GM03348 (cell line): Measurements from ENCODE around the gene SINHCAF.
"Not testable (repeated sequence)": the region's sequence is repeated elsewhere in the genome, so short reads cannot be mapped to it uniquely, and the experiment has no call there.

ENCODE experiments used
- DNase-seq: peaks from one replicate; pipeline ENCODE4 v3.0.0; 2012; ENCODE audit warnings: low spot score

SINHCAF gene, protein sequence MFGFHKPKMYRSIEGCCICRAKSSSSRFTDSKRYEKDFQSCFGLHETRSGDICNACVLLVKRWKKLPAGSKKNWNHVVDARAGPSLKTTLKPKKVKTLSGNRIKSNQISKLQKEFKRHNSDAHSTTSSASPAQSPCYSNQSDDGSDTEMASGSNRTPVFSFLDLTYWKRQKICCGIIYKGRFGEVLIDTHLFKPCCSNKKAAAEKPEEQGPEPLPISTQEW

DNA sequence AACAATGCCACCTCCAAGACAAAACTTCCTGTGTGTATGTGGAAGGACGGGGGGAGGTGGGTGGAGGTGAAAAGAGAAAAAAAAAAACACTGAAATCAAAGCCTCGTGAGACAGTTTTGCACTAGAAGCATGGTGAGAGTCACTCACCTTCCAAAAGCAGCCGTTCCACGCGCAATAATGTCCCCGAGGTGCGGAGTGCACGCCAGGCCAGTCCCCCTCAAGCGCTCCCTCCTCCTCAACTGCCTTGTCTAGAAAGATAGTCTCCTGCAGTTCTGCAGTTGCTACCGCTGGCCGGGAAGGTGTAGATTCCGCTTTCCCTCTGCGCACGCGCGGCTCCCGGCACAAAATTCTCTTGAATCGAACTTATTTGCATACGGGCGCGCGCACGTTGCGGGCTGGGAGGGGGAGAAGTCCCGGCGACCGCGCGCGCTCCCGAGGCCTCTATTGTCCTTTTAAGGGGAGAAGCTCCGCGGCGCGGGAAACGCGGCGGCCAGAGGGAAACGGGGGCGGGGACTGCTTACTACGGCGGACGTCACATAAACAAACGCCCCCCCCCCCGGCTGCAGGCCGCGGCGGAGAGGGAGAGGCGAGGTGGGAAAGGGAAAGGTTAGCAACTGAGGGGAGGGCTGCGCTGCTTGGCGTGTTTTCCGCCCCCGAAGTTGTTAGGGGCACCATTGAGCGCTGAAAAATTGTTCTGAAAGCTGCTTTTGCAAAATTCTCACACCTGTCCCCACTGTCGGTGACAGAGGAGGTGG, at the start of gene SINHCAF:
TSS of gene SINHCAF (minus strand) at position 274 of the 755 bp plus-strand sequence. CDS start 27,946 bp downstream, outside the sequence.
- DNase-seq, result peak; percentile 99

DNA sequence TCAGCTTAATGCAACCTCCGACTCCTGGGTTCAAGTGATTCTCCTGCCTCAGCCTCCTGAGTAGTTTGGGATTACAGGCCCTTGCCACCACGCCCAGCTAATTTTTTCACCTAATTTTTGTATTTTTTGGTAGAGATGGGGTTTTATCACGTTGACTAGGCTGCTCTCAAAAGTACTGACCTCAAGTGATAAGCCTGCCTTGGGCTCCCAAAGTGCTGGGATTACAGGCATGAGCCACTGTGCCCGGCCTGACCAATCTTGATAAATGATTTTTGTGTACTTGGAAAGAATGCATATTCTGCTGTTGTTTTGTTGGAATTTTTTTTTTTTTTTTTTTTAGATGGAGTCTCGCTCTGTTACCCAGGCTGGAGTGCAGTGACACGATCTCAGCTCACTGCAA, 49.5 kb upstream of the SINHCAF start:
- DNase-seq, result not testable (repeated sequence)

DNA sequence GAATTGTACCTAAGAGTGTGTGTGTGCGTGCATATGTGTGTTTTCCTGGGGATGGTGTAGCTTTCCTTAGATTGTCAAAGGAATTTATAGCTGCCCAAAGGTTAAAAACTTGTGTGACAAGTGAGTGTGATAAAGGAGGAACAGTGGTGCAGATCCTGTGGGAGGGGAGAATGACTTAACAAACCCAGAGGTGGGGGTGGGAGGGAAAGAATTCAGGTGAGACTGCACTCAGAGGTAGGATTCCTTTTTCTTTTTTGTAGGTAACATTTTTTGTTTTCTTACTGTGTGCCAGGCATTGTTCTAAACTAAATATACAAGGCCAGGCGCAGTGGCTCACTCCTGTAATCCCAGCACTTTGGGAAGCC, 45.3 kb upstream of the SINHCAF start:
- DNase-seq, result no peak

DNA sequence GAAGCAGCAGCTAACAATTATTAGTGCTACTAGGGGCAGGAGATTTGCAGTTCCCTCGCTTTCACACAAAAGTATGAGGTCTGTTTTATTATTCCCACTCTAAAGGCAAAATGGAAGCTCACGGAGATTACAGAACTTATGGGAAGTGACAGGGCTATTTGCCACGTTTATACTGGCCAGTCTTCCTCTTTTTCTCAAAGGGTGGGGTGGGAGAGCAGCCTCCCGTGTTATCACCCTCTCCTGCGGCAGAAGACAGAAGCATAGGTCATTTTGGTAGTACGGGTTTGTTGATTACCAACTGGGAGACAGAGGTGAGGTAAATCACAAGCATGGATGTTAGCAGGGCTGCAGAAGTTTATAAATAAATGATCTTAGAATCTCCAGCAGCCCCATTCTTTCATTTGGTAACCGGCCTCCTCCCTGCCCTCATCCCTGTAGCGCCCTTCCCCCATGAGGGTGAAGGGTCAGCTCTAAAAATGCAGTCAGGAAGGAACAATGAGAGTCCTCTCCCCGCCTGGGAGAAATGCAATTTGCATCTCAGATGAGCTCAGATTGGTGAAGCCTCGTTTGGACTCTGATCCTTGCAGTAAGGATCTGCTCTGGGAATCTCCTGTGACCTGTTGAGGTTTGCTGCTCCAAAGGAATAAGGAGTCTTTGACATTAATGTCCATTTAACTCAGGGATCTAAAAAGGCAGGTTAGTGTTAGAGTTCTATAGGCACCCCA, 44.7 kb upstream of the SINHCAF start:
- no peak for DNase-seq

DNA sequence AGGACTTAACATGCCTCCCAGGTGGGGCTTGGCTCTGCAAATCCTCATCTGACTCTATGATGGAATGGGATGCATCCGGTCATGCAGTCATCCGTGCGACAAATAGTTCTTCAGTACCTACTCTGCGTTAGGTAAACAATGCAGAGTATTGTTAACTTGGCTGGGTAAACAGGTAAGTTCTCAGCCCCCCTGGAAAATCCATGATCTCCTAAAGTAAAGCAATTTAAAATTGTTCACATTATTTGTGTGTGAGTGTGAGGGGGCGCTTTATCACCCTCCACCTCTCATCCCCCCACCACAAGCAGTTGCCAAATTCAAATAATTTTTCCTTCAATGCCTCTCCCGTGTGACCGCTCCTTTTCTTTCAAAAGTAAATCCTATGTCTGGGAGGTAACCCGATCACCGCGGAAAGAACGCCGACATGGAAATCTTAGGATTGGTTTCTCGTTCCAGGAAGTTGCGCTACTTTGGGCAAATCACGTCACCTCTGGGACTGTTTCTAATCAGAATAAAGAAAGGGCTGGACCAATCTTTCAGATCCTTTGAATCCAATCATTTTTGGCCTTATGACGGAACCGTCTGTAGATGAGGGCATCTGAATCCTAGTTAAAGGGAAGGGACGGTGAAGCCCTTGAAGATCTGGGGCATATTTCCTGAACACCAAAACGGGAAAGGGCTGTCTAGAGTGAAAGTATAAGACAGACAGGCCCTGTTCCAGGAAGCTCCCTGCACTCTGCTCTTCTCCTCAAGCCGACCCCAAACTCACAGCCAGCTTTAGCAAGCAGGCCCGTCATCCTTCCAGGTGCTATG, 44.0 kb upstream of the SINHCAF start:
- peak; percentile 57 for DNase-seq

DNA sequence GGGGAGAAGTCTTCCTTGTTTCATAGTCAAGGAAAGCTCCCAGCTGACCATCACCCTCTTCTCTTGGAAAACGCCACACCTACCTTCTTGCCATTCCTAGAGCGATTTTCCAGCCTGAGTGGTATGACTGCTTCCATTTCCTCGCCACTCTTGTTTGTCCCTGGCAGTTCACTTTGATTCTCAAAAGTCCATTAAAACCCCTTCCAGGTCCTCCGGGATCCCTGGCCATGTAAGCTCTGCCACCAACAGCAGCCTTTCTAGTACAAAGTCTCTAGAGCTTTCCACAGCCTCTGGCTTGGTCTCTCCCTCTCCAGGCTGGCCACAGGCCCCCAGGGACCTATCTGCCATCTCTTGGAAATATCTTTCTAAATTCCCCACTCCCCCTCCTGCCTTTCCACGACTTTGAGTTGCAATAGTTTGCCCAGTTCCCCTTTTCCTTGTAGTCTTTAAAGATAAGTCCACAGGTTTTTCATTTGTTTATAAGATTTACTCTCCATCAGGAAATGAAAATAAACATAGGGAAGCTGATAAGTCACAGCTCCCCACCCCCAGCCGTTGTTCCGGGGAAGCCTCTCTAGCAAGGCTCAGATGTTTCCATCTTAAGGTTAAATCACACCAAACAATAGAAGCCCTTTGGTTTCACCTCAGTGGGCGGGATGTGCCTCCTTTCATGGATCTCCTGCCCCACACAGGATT, 42.9 kb upstream of the SINHCAF start:
- DNase-seq, result no peak

DNA sequence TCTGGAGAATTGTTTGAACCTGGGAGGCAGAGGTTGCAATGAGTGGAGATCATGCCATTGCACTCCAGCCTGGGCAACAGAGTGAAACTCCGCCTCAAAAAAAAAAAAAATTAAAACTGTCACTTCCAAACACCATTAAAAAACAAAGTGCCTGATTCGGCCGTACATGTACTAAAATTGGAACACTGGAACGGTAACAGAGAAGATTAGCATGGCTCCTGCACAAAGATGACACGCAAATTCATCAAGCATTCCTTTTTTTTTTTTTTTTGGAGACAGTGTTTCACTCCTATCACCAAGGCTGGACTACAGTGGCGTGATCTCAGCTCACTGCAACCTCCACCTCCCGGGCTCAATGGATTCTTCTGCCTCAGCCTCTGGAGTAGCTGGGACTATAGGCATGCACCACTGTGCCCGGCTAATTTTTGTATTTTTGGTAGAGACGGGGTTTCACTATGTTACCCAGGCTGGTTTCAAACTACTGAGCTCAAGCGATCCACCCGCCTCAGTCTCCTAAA, 40.2 kb upstream of the SINHCAF start:
- no peak for DNase-seq

DNA sequence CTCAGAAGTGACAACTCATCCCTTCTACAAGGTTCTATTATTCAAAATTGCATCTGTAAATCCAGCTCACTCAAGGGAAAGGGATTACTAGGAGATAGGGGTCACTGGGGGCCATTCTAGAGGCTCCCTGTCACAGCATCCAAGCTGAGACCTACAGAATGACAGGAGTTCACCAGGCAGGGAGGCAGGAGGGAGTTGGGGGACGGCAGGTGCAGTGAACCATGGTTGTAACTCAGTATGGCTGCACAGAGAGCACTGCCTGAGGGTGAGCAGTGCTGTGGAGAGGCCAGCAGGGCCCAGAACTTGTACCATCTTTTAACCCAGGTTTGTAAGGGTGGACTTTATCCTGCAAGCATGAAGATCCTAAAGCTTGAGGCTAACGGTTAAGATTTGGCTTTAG, 37.9 kb upstream of the SINHCAF start:
- DNase-seq, result no peak

DNA sequence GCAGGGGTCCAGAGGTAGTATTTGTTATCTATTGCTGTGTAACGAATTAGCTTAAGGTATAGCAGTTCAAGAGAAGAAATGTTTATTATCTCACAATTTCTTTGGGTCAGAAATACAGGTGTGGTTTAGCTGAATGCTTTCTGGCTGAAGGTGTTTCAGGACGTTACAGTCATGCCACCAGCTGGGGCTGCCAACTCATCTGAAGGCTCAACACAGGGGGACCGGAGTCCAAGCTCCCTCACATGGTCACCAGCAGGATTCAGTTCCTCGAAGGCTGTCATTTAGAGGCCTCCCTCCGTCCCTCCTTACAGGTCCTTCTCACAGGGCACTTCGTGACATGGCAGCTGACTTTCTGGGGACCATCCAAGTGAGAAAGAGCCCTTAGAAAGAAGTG, 37.5 kb upstream of the SINHCAF start:
- no peak for DNase-seq

DNA sequence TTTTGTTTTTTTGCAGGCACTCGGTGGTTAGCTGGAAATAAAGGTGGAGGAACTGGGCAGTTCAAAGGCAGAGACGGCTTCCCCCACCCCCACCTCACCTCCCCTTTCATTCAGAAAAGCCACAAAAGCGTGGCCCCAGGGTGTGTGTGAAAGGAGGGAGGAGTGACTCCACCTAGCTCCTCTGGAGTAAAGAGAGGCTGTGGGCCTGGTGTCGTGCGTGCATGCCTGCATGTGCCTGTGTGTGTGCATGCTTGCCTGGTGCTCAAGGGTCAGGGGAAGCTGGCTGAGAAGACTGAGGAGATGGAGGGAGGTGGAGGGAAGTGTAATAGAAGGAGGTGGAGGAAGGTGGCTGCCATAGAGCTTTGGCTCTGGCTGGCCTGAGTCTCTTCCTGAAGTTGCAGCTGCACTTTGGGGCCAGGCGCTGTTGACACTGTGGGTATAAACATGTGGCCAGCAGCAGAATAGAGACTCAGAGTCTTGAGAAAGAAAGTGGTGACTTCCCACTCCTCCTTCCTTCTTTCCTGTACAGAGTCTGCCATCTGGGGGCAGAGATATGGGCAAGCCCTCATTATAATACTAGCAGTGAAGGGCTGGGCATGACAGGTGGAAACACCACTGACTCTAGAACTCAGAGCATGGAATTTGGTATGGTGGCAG, 36.9 kb upstream of the SINHCAF start:
- DNase-seq, result no peak

DNA sequence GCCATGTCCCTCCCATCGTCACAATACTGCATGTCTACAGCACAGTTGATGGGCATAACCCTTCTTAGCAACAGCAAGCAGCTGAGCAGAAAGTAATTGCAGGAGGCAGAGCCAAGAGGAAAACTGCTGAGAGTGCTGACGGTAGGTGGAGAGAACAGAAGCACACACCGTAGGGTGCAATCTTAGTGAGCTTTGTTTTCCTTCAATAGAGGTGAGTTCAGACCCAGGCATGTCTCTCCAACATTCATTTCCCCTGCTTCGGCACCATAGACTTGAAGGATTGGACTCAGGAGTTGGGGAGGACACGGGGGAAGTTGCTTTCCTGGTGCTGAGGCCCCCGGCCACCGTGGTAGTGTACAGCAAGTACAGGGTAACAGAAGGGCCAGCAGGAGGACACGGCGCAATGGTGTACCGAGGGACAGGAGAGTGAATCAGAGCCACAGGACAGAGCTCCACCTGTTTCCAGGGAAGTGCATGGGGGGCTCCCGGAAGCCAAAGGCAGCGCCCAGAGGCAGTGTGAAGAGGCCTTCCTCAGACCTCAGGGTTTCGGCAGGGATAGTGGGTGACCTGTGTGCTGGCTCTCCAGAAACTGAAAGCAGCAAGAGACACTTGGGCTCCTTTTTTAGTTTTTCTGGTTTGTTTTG, 36.3 kb upstream of the SINHCAF start:
- DNase-seq, result no peak

DNA sequence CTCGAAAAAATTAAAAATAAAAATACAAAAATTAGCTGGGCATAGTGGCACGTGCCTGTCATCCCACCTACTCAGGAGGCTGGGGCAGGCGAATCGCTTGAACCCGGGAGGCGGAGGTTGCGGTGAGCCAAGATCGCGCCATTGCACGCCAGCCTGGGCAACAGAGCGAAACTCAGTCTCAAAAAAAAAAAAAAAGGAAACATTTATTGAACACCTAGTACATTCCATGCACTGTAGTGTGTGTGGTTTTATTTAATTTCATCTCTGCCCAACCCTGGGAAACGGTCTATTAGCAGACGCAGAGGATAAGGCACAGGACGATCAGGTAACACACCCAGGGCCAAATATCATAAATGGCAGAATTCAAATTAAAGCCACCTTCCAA, 35.8 kb upstream of the SINHCAF start:
- no peak for DNase-seq

DNA sequence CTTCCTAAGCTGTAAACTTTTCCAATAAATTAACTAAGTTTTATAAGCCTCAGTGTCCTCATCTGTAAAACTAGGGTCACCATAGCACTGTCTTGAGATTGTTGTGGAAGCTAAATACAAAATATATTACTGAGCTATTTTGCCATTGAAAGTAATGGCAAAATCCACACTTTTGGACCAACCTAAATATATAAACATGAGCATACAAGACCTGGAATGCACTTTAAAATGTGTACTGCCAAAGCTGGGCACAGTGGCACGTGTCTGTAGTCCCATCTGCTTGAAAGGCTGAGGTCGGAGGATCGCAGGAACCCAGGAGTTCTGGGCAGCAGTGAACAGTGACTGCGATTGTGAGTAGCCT, 29.8 kb upstream of the SINHCAF start:
- DNase-seq, result no peak

DNA sequence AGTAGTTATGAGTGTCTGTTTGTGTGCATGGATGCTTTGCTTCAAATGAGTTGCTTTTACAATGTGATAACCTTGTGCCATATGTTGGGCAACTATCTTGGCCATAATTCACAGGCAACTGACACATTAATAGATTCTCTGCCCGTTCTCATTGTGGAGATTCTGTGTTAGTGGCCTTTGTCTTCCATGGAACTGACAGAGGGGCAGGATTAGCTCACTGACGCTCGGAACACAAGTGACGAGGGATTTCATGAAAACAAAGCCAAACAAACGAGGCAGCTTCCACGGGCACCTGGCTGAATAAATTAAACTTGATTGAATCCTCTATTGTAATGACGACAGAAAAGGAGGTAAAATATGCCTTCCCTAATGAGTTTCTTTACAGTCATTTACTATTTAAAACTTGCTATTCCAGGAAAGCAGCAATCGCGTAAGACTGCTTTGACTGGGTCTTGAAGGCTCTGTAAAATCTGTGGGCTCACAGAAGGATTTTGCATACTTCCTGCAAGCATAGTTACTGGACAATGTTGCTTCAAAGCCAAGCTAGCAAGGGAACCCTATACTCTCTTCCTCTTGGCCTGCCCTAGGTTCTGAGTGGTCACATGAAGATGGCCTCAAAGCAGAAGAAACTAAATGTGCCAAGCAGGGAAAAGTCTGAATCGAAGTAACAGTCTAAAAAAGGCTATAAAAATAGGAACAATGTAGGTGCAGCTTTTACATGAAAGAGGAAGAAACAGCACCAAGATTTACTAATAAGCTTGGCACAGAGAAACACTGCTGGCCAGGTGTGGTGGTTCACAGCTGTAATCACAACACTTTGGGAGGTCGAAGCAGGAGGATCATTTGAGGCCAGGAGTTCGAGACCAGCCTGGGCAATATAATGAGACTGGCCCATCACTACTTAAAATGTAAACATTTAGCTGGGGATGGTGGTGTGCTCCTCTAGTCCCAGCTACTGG, 28.1 kb upstream of the SINHCAF start:
- no peak for DNase-seq

DNA sequence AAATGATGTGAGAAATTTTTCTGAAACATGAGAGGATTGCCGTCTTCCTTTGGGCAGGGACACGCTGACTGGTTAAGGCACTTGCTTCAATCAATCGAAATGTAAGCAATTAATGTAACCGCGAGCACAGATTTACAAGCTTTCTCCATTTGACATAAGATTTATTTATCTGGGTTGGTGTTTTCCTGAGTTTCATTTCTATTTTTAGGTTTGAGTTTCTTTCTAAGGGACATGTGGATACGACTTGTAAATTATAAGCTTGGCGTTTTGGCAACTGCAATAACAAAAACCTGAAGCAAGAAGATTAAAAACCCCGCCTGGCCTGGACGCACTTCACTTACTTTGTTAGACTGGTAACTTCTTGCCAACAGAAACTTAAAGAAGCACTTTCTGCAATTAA, 20.3 kb upstream of the SINHCAF start:
- DNase-seq, result no peak

DNA sequence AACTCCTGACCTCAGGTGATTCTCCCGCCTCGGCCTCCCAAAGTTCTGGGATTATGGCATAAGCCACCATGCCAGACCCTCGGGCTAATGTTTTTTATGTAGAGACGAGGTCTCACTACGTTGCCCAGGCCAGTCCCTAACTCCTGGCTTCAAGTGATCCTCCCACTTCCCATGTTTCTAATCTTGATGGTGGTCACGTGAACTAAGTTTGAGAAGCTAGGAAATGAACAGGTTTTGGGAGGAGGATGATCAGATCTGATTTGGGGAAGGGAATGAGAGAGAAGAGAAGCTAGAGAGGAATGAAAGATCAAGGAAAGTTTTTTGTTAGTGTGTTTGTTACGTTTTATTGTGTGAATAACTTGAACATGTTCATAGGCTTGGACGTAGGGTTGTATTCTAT, 17.2 kb upstream of the SINHCAF start:
- DNase-seq, result no peak

DNA sequence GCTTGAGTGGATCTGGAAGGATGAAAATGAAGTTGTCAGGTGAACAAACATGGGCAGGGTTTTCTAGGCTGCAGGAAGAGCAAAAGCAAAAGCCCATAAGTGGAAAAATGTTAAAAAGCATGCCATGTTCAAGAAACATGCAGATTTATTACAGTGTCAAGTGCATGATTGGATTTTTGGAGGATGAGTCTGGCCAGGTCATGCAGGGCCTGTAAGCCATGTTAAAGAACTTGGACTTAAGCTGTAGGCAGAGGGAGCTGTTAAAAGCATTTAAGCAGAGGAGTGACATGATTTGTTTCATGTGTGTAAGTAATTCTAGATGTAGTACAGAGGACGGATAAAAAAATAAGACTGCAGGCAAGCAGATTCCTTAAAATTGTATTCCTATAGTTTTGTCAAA, 16.3 kb upstream of the SINHCAF start:
- no peak for DNase-seq

DNA sequence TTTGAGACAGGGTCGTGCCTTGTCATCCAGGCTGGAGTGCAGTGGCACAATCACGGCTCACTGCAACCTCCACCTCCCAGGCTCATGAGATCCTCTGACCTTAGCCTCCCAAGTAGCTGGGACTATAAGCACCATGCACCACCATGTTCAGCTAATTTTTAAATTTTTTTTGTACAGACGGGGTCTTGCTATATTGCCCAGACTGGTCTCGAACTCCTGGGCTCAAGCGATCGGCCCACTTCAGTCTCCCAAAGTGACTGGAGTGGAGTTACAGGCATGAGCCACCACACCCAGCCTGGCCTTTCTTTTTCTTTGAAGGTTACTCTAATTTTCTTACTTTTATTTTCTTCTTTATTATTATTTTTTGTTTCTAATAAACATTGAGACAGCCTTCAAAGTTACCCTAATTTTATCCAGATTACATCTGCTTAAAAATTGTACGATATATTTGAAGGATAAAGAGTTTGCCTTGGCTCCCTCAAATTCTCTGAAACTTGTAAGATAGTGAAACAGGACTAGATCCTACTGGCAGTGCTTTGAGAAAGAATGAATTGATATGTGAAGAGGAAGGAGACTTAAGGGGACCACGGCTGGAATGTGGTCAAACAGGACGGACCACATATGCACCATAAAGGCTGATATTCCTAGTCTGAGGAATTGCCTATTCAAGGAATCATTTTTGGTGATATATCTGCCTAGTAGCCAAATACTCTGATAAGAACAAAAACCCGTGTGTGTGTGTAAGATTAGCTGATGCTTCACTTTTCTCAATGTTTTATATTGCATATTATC, 14.1 kb upstream of the SINHCAF start:
- no peak for DNase-seq

DNA sequence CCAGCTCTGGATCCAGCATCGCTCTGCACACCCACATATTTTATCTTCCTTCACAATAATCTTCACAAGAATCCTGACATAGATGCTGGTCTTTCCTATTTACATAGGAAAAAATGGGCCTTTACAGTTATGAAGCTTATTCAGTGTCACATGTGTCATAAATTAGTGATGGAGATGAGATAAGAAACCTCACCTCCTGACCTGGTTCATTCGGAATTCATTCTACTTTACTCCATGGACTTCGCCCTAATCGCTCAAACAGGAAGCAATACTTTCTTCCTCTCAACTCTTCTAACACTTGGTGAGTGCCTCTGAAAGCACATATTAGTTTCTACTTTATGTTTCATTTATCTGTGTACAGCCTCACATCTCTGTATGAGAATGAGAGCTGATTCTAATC, 12.0 kb upstream of the SINHCAF start:
- DNase-seq, result no peak
